ENCODE results near the gene TMEM186. TPM values are rescaled to one million over a fixed set of nuclear protein-coding genes. Genes with fewer than 3 reads are reported as not detected.
A peak's percentile ranks its signal among the peaks of the same experiment; 100 is the strongest.
"Not testable (repeated sequence)": the region's sequence is repeated elsewhere in the genome, so short reads cannot be mapped to it uniquely, and the experiment has no call there.

TMEM186 gene
- total RNA-seq, 1 experiment from 2014 or later: 20.5 TPM

DNA sequence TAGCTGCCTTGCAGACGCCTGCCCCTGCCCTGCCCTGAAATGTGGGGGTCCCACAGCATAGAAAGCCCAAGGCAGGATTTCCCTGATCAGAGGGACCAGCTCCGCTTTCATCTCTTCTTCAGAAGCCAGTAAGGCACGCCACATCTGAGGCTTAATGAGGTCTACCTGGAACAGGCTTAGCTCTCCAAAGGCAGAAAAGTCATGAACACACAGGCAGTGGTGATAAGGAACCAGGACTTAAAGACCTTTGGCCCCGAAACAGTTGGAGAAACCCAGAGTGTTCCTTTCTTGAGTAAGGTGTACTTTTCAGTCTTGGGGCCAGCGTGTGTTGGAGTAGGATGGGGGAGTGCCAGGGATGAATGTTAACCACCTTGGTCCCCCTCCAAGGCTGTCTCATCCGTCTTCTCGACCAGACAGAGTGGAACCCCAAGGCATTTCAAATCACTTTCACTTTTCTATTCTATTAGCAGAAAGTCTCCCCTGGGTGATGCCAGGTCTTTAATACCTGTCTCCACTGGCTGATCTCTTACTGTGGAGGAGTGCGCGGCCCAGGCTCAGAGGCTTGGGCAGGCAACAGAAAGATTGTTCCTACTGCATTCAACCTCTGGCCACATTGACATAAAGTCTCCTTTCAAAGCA, 43.9 kb downstream of the TMEM186 start:
- Histone ChIP-seq H3K27me3 (ENCODE audit: insufficient read depth, low read depth) (no peaks in the 10 kb centered on the region), H3K36me3 (ENCODE audit: low read depth) (no peaks in the 10 kb centered on the region), H3K4me2 (no peak overlapping the region), H4K20me1 (ENCODE audit: insufficient read depth) (no peaks in the 10 kb centered on the region), H3K79me2 (ENCODE audit: low read depth) (no peaks in the 10 kb centered on the region), H3K9me2 (ENCODE audit: insufficient read depth) (no peaks in the 10 kb centered on the region), H3K4me3 (no peak overlapping the region), H3K9me3 (ENCODE audit: insufficient read depth, low read depth) (no peaks in the 10 kb centered on the region), H3K4me1 (replicated peaks; ENCODE audit: insufficient read depth) (peaks cover 4% of the 10 kb centered on the region; the same call in 1 of the 2 replicates), H3F3A (ENCODE audit: insufficient read depth, low read depth) (no peaks in the 10 kb centered on the region), H3K27ac (no peak overlapping the region), H2AFZ (no peak overlapping the region)
- BruUV-seq (replicated peaks): no TSS peak
- ChIA-PET POLR2A (ENCODE audit: unreplicated experiment) (no interaction called here), CTCF (interaction anchor here (0.6 kb wide), 1 partner anchor 48 kb away, joined by 12 read pairs; no protein-coding TSS in a partner anchor)
- DNase-seq: no peak
- no peak for TF ChIP-seq EZH2 (IDR thresholded peaks at IDR 0.05; ENCODE audit: low read depth)
- TF ChIP-seq, protein P1, sequence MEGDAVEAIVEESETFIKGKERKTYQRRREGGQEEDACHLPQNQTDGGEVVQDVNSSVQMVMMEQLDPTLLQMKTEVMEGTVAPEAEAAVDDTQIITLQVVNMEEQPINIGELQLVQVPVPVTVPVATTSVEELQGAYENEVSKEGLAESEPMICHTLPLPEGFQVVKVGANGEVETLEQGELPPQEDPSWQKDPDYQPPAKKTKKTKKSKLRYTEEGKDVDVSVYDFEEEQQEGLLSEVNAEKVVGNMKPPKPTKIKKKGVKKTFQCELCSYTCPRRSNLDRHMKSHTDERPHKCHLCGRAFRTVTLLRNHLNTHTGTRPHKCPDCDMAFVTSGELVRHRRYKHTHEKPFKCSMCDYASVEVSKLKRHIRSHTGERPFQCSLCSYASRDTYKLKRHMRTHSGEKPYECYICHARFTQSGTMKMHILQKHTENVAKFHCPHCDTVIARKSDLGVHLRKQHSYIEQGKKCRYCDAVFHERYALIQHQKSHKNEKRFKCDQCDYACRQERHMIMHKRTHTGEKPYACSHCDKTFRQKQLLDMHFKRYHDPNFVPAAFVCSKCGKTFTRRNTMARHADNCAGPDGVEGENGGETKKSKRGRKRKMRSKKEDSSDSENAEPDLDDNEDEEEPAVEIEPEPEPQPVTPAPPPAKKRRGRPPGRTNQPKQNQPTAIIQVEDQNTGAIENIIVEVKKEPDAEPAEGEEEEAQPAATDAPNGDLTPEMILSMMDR (conservative IDR thresholded peaks at IDR 0.05): no peak
- intact Hi-C loops (cut with micrococcal nuclease; ENCODE audit: unreplicated experiment): no loop called here

DNA sequence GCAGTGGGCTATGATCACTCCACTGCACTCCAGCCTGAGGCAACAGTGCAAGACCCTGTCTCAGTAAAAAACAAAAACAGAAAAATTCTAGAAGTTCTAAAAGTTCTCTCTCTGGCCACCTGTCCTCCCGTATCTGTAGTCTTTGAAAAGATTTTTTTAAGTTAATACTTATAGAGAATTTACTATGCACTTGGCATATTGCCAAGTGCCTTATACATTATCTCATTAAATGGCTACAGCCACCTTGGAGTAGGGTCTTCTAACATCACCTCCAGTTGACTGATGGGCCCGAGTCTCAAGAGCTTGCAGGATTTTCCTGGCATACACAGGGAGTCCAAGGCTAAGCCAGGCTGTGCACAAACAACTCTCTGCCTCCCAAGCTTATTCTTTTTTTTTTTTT, 44.7 kb downstream of the TMEM186 start:
- Histone ChIP-seq H3K9me3 (ENCODE audit: insufficient read depth, low read depth) (no peaks in the 10 kb centered on the region), H3K4me3 (no peak overlapping the region), H3K27ac (no peak overlapping the region), H3F3A (ENCODE audit: insufficient read depth, low read depth) (no peaks in the 10 kb centered on the region), H3K27me3 (ENCODE audit: insufficient read depth, low read depth) (no peaks in the 10 kb centered on the region), H4K20me1 (ENCODE audit: insufficient read depth) (no peaks in the 10 kb centered on the region), H3K9me2 (ENCODE audit: insufficient read depth) (no peaks in the 10 kb centered on the region), H2AFZ (no peak overlapping the region), H3K4me1 (replicated peaks; ENCODE audit: insufficient read depth) (peaks cover 4% of the 10 kb centered on the region; the same call in 1 of the 2 replicates), H3K79me2 (ENCODE audit: low read depth) (no peaks in the 10 kb centered on the region), H3K4me2 (no peak overlapping the region), H3K36me3 (ENCODE audit: low read depth) (no peaks in the 10 kb centered on the region)
- ChIA-PET CTCF (interaction anchor here (0.6 kb wide), 1 partner anchor 47 kb away, joined by 12 read pairs; no protein-coding TSS in a partner anchor), POLR2A (ENCODE audit: unreplicated experiment) (no interaction called here)
- DNase-seq: no peak
- no peak for TF ChIP-seq EZH2 (IDR thresholded peaks at IDR 0.05; ENCODE audit: low read depth)
- TF ChIP-seq, protein P1 (conservative IDR thresholded peaks at IDR 0.05): no peak
- intact Hi-C loops (cut with micrococcal nuclease; ENCODE audit: unreplicated experiment): no loop called here
- BruUV-seq (replicated peaks): no TSS peak

DNA sequence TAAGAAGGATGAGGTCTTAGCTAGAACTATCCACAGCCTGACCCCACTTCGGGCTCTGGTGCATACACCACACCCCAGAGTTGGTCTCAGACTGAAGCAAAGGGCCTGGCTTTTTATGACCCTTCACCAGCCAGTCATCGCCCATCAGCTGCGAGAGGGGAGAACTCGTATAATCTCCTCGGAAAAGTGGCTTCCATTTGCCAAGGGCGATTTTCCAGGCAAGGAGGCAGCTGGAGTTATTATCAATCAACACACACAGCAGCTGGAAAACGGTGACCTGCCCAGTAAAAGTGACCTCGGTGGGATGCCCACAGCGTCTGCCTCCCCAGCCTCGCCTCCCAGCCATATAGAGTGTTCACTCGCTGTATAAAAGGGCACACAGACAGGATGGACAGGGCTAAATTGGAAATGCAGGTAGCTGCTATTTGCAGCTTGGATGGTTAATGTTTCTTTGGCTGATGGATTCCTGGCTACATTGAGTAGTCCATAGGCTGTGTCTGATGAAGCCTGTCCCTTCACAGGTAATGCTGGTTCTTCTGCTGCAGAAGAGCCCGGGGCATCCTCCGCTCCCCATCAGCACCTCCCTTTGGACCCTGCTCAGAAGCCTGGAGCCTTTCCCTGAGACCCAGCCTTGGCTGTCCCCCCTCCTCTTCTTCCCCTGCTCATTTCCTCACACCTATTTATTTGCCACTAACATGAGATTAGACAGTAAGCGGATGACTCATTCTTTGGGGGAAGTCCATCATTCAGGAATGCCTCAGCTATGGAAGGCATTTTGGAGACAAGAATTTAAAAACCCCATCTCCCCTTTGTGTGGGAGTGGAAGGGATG, 45.7 kb downstream of the TMEM186 start:
- DNase-seq: peak; percentile 44 to 69
- POLR2A ChIA-PET (ENCODE audit: unreplicated experiment): no interaction called here
- TF ChIP-seq, protein P1 (conservative IDR thresholded peaks at IDR 0.05): no peak
- TF ChIP-seq EZH2 (IDR thresholded peaks at IDR 0.05; ENCODE audit: low read depth): no peak
- Histone ChIP-seq H3F3A (ENCODE audit: insufficient read depth, low read depth) (no peaks in the 10 kb centered on the region), H3K27me3 (ENCODE audit: insufficient read depth, low read depth) (no peaks in the 10 kb centered on the region), H3K27ac (no peak overlapping the region), H3K4me3 (no peak overlapping the region), H3K4me2 (no peak overlapping the region), H3K9me2 (ENCODE audit: insufficient read depth) (no peaks in the 10 kb centered on the region), H3K36me3 (ENCODE audit: low read depth) (no peaks in the 10 kb centered on the region), H2AFZ (no peak overlapping the region), H3K4me1 (replicated peaks; ENCODE audit: insufficient read depth) (peaks cover 4% of the 10 kb centered on the region; the same call in 1 of the 2 replicates), H3K79me2 (ENCODE audit: low read depth) (no peaks in the 10 kb centered on the region), H4K20me1 (ENCODE audit: insufficient read depth) (no peaks in the 10 kb centered on the region), H3K9me3 (ENCODE audit: insufficient read depth, low read depth) (no peaks in the 10 kb centered on the region)
- BruUV-seq (replicated peaks): no TSS peak
- intact Hi-C loops (cut with micrococcal nuclease; ENCODE audit: unreplicated experiment): no loop called here
- CTCF ChIA-PET: no interaction called here

DNA sequence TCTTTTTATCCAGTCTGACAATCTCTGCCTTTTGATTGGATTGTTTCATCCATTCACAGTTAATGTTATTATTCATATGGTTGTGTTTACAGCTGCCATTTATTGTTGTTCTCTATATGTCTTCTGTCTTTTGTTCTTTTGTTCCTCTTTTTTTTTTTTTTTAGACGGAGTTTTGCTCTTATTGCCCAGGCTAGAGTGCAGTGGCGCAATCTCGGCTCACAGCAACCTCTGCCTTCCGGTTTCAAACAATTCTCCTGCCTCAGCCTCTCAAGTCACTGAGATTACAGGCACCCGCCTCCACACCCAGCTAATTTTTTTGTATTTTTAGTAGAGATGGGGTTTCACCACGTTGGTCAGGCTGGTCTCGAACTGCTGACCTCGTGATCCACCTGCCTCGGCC, 48.5 kb downstream of the TMEM186 start:
- POLR2A ChIA-PET (ENCODE audit: unreplicated experiment): interaction anchor here (0.7 kb wide), 1 partner anchor 70 kb away, joined by 5 read pairs; no protein-coding TSS in a partner anchor
- H3K27me3 ChIP-seq (ENCODE audit: insufficient read depth, low read depth); H3F3A ChIP-seq (ENCODE audit: insufficient read depth, low read depth); H4K20me1 ChIP-seq (ENCODE audit: insufficient read depth); H3K79me2 ChIP-seq (ENCODE audit: low read depth); H3K36me3 ChIP-seq (ENCODE audit: low read depth); H3K27ac ChIP-seq; DNase-seq; H3K4me3 ChIP-seq; H3K9me2 ChIP-seq (ENCODE audit: insufficient read depth); H3K4me1 ChIP-seq (replicated peaks; ENCODE audit: insufficient read depth); intact Hi-C loops (cut with micrococcal nuclease; ENCODE audit: unreplicated experiment); CTCF ChIA-PET; H3K4me2 ChIP-seq; H3K9me3 ChIP-seq (ENCODE audit: insufficient read depth, low read depth); H2AFZ ChIP-seq; BruUV-seq (replicated peaks): not testable (repeated sequence)

Measured in PC-9 (cell line).